PC-9 (cell line): ENCODE results near the gene PCMT1. TPM values are rescaled to one million over a fixed set of nuclear protein-coding genes. Genes with fewer than 3 reads are reported as not detected.

Source experiments
- BruUV-seq: library from RNA; stranded (reverse); fragments of 400-500 nt; replicated peaks from 2 replicates; lab custom pipeline; 2021; lab: Mats Ljungman, UMichigan
- CTCF ChIA-PET: fragments of 300-600 bp; sonication (Branson Sonifier 250); formaldehyde crosslinking; loops from one replicate; lab custom pipeline; 2022; ENCODE audit warnings: antibody characterized with exemption; lab: Charles Lee
- POLR2A ChIA-PET: fragments of 300-600 bp; sonication (Branson Sonifier 250); formaldehyde crosslinking; loops from one replicate; lab custom pipeline; 2022; ENCODE audit warnings: antibody characterized with exemption; ENCODE audit not compliant: unreplicated experiment; lab: Charles Lee
- DNase-seq, 2 experiments: peaks; one replicate each; pipeline versions ENCODE4 v3.0.0 to v3.0.0-alpha.2; 2015 to 2022; ENCODE audit warnings: mixed read lengths in 1 of 2
- H2AFZ ChIP-seq: fragments of 200-600 bp; sonication (generic); 2 replicates; pipeline ENCODE4 v1.8.1; 2017; ENCODE audit warnings: antibody characterized with exemption
- H3F3A ChIP-seq: fragments of 200-600 bp; sonication (generic); 2 replicates; pipeline ENCODE4 v1.8.1; 2017; ENCODE audit warnings: antibody characterized with exemption, mild to moderate bottlenecking, low read depth; ENCODE audit not compliant: insufficient read depth
- H3K27ac ChIP-seq: fragments of 200-600 bp; sonication (generic); 2 replicates; pipeline ENCODE4 v1.6.1; 2016; ENCODE audit warnings: mixed run types
- H3K27me3 ChIP-seq: fragments of 200-600 bp; sonication (generic); 2 replicates; pipeline ENCODE4 v1.6.1; 2016; ENCODE audit warnings: low read depth, mixed run types; ENCODE audit not compliant: insufficient read depth
- H3K36me3 ChIP-seq: fragments of 200-600 bp; sonication (generic); 2 replicates; pipeline ENCODE4 v1.6.1; 2016; ENCODE audit warnings: low read depth, mixed run types
- H3K4me1 ChIP-seq: fragments of 200-600 bp; sonication (generic); replicated peaks from 2 replicates; pipeline ENCODE4 v1.6.1; 2016; ENCODE audit warnings: mixed run types; ENCODE audit not compliant: insufficient read depth
- H3K4me2 ChIP-seq: fragments of 200-600 bp; sonication (generic); 2 replicates; pipeline ENCODE4 v1.6.1; 2017; ENCODE audit warnings: mixed run types
- H3K4me3 ChIP-seq: fragments of 200-600 bp; sonication (generic); 2 replicates; pipeline ENCODE4 v1.6.1; 2016; ENCODE audit warnings: mixed run types
- H3K79me2 ChIP-seq: fragments of 200-600 bp; sonication (generic); 2 replicates; pipeline ENCODE4 v1.6.1; 2017; ENCODE audit warnings: low read depth, mixed run types
- H3K9me2 ChIP-seq: fragments of 200-600 bp; sonication (generic); 2 replicates; pipeline ENCODE4 v1.8.1; 2017; ENCODE audit warnings: mild to moderate bottlenecking; ENCODE audit not compliant: insufficient read depth
- H3K9me3 ChIP-seq: fragments of 200-600 bp; sonication (generic); 2 replicates; pipeline ENCODE4 v1.8.1; 2016; ENCODE audit warnings: low read depth; ENCODE audit not compliant: insufficient read depth
- H4K20me1 ChIP-seq: fragments of 200-600 bp; sonication (generic); 2 replicates; pipeline ENCODE4 v1.8.1; 2017; ENCODE audit not compliant: insufficient read depth
- EZH2 ChIP-seq: fragments of 200-600 bp; sonication (generic); IDR thresholded peaks from 2 replicates; pipeline ENCODE4 v1.8.0; 2017; ENCODE audit warnings: antibody characterized with exemption, low read depth
- intact Hi-C: fragments of 100-400 bp; cut with micrococcal nuclease; formaldehyde crosslinking; loops from one replicate; pipeline ENCODE4 v1.10.0; 2022; ENCODE audit not compliant: unreplicated experiment
- total RNA-seq: library from RNA; stranded (reverse); gene quantifications from 2 replicates; pipeline ENCODE4 v1.2.3, GENCODE V29; 2021
- TF ChIP-seq, protein P1 (sequence below): fragments of 200-600 bp; sonication (generic); conservative IDR thresholded peaks from 2 replicates; pipeline ENCODE4 v1.6.1; 2017; ENCODE audit warnings: mixed run types, antibody characterized with exemption, mild to moderate bottlenecking, moderate library complexity

The PCMT1 gene
- total RNA-seq, 1 experiment from 2014 or later = 50.5 TPM

- ChIA-PET POLR2A (no interaction called here), CTCF (no interaction called here)
- intact Hi-C loops = loop anchor here (10.0 kb wide), 1 partner anchor 295 kb away; the partner anchor contains the start of gene GINM1
- no peak for DNase-seq
- no peak overlapping the region for H2AFZ ChIP-seq
- BruUV-seq = no TSS peak
- H3K27me3 ChIP-seq = no peaks in the 10 kb centered on the region
- TF ChIP-seq, protein P1, sequence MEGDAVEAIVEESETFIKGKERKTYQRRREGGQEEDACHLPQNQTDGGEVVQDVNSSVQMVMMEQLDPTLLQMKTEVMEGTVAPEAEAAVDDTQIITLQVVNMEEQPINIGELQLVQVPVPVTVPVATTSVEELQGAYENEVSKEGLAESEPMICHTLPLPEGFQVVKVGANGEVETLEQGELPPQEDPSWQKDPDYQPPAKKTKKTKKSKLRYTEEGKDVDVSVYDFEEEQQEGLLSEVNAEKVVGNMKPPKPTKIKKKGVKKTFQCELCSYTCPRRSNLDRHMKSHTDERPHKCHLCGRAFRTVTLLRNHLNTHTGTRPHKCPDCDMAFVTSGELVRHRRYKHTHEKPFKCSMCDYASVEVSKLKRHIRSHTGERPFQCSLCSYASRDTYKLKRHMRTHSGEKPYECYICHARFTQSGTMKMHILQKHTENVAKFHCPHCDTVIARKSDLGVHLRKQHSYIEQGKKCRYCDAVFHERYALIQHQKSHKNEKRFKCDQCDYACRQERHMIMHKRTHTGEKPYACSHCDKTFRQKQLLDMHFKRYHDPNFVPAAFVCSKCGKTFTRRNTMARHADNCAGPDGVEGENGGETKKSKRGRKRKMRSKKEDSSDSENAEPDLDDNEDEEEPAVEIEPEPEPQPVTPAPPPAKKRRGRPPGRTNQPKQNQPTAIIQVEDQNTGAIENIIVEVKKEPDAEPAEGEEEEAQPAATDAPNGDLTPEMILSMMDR = no peak
- TF ChIP-seq EZH2 = no peak
- H3K4me2 ChIP-seq = peak overlapping the region; percentile 81
- H3K36me3 ChIP-seq = no peaks in the 10 kb centered on the region
- H3K9me2 ChIP-seq = no peaks in the 10 kb centered on the region
- no peaks in the 10 kb centered on the region for H3K9me3 ChIP-seq
- no peaks in the 10 kb centered on the region for H4K20me1 ChIP-seq
- peak overlapping the region; percentile 75 for H3K27ac ChIP-seq
- peaks cover 46% of the 10 kb centered on the region for H3F3A ChIP-seq
- H3K79me2 ChIP-seq = peaks cover 68% of the 10 kb centered on the region
- H3K4me1 ChIP-seq = peaks cover 85% of the 10 kb centered on the region
- H3K4me3 ChIP-seq = no peak overlapping the region
Measured at GRCh38 chr6:149859938-149860337, 110.4 kb downstream of the PCMT1 start.

DNA sequence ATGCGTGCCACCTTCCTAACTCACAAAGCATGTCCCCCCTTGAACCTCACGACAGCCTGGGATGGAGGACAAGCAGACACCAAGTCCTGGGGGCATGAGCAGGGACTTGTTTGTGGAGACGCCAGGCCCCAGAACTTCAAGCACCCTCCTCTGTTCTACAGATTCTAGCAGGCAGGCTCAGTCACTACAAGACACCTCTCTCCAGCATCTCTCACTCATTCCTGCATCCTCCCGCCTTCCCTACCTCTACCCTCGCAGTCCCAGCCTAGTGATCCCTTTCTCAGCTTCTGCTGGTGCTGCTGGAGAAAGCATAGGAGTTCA is 110.9 kb downstream of the PCMT1 start:
- Histone ChIP-seq H3K36me3 (no peaks in the 10 kb centered on the region), H3K27ac (peak overlapping the region; percentile 75; the same call in 1 of the 2 replicates), H3K4me2 (peak overlapping the region; percentile 81), H3K4me1 (peaks cover 86% of the 10 kb centered on the region), H3K27me3 (no peaks in the 10 kb centered on the region), H3F3A (peaks cover 41% of the 10 kb centered on the region), H2AFZ (no peak overlapping the region), H4K20me1 (no peaks in the 10 kb centered on the region), H3K9me2 (no peaks in the 10 kb centered on the region), H3K9me3 (no peaks in the 10 kb centered on the region), H3K4me3 (no peak overlapping the region), H3K79me2 (peaks cover 68% of the 10 kb centered on the region)
- ChIA-PET CTCF (no interaction called here), POLR2A (no interaction called here)
- intact Hi-C loops = loop anchor here (10.0 kb wide), 1 partner anchor 296 kb away; the partner anchor contains the start of gene GINM1
- no peak for DNase-seq
- TF ChIP-seq, protein P1 = no peak
- no peak for TF ChIP-seq EZH2
- no TSS peak for BruUV-seq

Other genes with a start within 250 kb of the PCMT1 start
- 9.6 and 13.5 TPM in 2 replicates for gene PPIL4, start 203.7 kb upstream of the PCMT1 start, total RNA-seq
- 14.5 and 14.7 TPM in 2 replicates for gene GINM1, start 183.4 kb upstream of the PCMT1 start, total RNA-seq
- 12.4 and 16.1 TPM in 2 replicates for gene KATNA1, start 101.0 kb upstream of the PCMT1 start, total RNA-seq
- gene LATS1, start 31.6 kb upstream of the PCMT1 start, total RNA-seq = 11.2 and 15.4 TPM in 2 replicates
- 25.1 and 36.2 TPM in 2 replicates for gene NUP43, start 3.2 kb upstream of the PCMT1 start, total RNA-seq
- gene LRP11, start 114.6 kb downstream of the PCMT1 start, total RNA-seq = 33.8 and 38.6 TPM in 2 replicates
- 0.20 TPM in 1 of 2 replicates, not detected in the other for gene RAET1E, start 148.4 kb downstream of the PCMT1 start, total RNA-seq
- 0.88 TPM in 1 of 2 replicates, not detected in the other for gene RAET1G, start 173.4 kb downstream of the PCMT1 start, total RNA-seq
- 2.9 and 4.4 TPM in 2 replicates for gene ULBP2, start 192.3 kb downstream of the PCMT1 start, total RNA-seq
- 2.8 and 3.3 TPM in 2 replicates for gene ULBP1, start 214.2 kb downstream of the PCMT1 start, total RNA-seq